Measurements from ENCODE around the gene C1orf52. TPM values are rescaled to one million over a fixed set of nuclear protein-coding genes. Genes with fewer than 3 reads are reported as not detected.

Gene C1orf52
- total and polyA plus RNA-seq, 9 of the 15 experiments (the other 6 are each of a cell fraction or from before 2014, with no cell fraction given): 17.0 to 38.5 (median 33.0) TPM

DNA sequence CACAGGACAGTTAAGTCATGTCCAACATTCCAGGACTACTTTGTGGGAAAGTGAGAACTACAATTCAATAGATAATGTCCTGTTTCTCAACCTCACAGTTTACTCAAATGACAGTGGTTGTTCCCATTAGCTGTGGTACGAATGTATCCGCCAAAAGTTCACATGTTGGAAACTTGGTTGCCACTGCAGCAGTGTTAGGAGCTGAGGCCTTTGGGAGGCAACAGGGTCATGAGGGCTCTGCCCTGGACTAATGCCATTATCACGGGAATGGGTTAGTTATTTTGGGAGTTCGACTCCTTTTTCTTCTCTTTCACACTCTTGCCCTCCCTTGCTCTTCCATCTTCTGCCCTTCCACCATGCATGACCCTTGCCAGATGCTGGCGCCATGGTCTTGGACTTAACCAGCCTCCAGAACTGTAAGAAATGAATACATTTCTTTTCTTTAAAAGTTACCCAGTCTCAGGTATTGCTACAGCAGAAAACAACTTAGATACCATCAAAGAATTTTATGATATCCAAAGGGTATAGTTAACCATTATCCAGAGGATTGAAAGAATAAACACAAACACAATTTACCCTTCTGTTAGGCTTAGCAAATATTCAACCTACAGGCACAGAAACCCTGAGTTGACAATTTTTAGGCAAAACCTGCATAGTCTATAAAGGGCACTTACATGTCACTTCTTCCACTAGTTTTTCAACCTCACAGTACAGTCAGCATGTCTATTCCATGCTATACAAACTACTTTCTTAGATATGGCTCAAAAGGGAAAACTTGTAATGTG lies 9.5 kb upstream of the C1orf52 start:
- in situ Hi-C loops (cut with MboI): no loop called here
- POLR2A ChIA-PET: interaction anchor here (1.3 to 1.6 kb wide), 2 partner anchors 9 to 10 kb away, joined by 4 to 6 read pairs; partner anchors contain the start of gene C1orf52
- TF ChIP-seq MAFG (tag; conservative IDR thresholded peaks at IDR 0.05) (peak; percentile 55), RBM15 (IDR thresholded peaks at IDR 0.05; ENCODE audit: insufficient read depth, low read length) (no peak), KDM5B (IDR thresholded peaks at IDR 0.05; ENCODE audit: insufficient replicate concordance, low read depth, low read length) (no peak), MAFK (IDR thresholded peaks at IDR 0.05; ENCODE audit: low read length) (peak; percentile 34; the same call in 1 of the 2 replicates), ZNF316 (IDR thresholded peaks at IDR 0.05) (peak; percentile 77), LARP7 (IDR thresholded peaks at IDR 0.05) (no peak), MYC (IDR thresholded peaks at IDR 0.05; ENCODE audit: low read depth, low read length) (no peak), MYC (CRISPR knock-in tag; IDR thresholded peaks at IDR 0.05; ENCODE audit: borderline replicate concordance, low read depth) (no peak), POLR3A (IDR thresholded peaks at IDR 0.05; ENCODE audit: borderline replicate concordance, extremely low read depth, insufficient read depth, insufficient read length) (no peak), C11orf30 (IDR thresholded peaks at IDR 0.05; ENCODE audit: low read depth) (peak; percentile 56; the same call in 1 of the 2 replicates), CC2D1A (IDR thresholded peaks at IDR 0.05) (no peak), RAD21 (CRISPR knock-in tag; conservative IDR thresholded peaks at IDR 0.05 in 1 of 2, IDR thresholded peaks at IDR 0.05 in 1 of 2) (no peak), ETS2 (tag; IDR thresholded peaks at IDR 0.05; ENCODE audit: borderline replicate concordance, poor library complexity, severe bottlenecking) (no peak)
- TF ChIP-seq, protein P1, sequence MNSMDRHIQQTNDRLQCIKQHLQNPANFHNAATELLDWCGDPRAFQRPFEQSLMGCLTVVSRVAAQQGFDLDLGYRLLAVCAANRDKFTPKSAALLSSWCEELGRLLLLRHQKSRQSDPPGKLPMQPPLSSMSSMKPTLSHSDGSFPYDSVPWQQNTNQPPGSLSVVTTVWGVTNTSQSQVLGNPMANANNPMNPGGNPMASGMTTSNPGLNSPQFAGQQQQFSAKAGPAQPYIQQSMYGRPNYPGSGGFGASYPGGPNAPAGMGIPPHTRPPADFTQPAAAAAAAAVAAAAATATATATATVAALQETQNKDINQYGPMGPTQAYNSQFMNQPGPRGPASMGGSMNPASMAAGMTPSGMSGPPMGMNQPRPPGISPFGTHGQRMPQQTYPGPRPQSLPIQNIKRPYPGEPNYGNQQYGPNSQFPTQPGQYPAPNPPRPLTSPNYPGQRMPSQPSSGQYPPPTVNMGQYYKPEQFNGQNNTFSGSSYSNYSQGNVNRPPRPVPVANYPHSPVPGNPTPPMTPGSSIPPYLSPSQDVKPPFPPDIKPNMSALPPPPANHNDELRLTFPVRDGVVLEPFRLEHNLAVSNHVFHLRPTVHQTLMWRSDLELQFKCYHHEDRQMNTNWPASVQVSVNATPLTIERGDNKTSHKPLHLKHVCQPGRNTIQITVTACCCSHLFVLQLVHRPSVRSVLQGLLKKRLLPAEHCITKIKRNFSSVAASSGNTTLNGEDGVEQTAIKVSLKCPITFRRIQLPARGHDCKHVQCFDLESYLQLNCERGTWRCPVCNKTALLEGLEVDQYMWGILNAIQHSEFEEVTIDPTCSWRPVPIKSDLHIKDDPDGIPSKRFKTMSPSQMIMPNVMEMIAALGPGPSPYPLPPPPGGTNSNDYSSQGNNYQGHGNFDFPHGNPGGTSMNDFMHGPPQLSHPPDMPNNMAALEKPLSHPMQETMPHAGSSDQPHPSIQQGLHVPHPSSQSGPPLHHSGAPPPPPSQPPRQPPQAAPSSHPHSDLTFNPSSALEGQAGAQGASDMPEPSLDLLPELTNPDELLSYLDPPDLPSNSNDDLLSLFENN (IDR thresholded peaks at IDR 0.05; ENCODE audit: low read depth in 2 of 2, low read length in 2 of 2): no peak
- TF ChIP-seq, protein P2, sequence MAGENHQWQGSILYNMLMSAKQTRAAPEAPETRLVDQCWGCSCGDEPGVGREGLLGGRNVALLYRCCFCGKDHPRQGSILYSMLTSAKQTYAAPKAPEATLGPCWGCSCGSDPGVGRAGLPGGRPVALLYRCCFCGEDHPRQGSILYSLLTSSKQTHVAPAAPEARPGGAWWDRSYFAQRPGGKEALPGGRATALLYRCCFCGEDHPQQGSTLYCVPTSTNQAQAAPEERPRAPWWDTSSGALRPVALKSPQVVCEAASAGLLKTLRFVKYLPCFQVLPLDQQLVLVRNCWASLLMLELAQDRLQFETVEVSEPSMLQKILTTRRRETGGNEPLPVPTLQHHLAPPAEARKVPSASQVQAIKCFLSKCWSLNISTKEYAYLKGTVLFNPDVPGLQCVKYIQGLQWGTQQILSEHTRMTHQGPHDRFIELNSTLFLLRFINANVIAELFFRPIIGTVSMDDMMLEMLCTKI (IDR thresholded peaks at IDR 0.05; ENCODE audit: partially characterized antibody): no peak
- TF ChIP-seq, protein P3, sequence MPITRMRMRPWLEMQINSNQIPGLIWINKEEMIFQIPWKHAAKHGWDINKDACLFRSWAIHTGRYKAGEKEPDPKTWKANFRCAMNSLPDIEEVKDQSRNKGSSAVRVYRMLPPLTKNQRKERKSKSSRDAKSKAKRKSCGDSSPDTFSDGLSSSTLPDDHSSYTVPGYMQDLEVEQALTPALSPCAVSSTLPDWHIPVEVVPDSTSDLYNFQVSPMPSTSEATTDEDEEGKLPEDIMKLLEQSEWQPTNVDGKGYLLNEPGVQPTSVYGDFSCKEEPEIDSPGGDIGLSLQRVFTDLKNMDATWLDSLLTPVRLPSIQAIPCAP (CRISPR knock-in tag; IDR thresholded peaks at IDR 0.05; ENCODE audit: borderline replicate concordance): no peak

More for the DNA sequence above, 9.5 kb upstream of the C1orf52 start:
- FAIRE-seq (no peak), DNase-seq (ENCODE audit: extremely low read depth in 1 of 4, low spot score in 3 of 4) (no peak), ATAC-seq (no peak)
- no peak overlapping the region for H3K4me3 ChIP-seq
- CTCF ChIA-PET (ENCODE audit: low intra/inter-chr PET ratio): no interaction called here
- peaks cover 79% of the 10 kb centered on the region for H3K36me3 ChIP-seq (ENCODE audit: control insufficient read depth, insufficient read depth, low read length)
- no peak overlapping the region for H3K27ac ChIP-seq (ENCODE audit: extremely low read depth, low read depth, low read length)
- H3K9me1 ChIP-seq (ENCODE audit: control insufficient read depth, insufficient read depth, low read length): no peaks in the 10 kb centered on the region
- WGBS (ENCODE audit: insufficient coverage, low coverage, missing lambda C conversion rate): 87% methylated on average over 5 of the region's 5 CpGs
- H3K9me3 ChIP-seq (replicated peaks; ENCODE audit: control insufficient read depth, insufficient read depth, low read depth, low read length): no peaks in the 10 kb centered on the region
- H3K27me3 ChIP-seq (ENCODE audit: control insufficient read depth in 2 of 2, insufficient read depth in 2 of 2, low read length in 2 of 2): no peaks in the 10 kb centered on the region
- no peak overlapping the region for H2AFZ ChIP-seq (ENCODE audit: low read depth, low read length)
- H3K4me1 ChIP-seq (replicated peaks in 1 of 2; ENCODE audit: control insufficient read depth in 2 of 2, insufficient read depth in 2 of 2, low read length in 2 of 2): no peaks in the 10 kb centered on the region; a peak in 1 of 5 replicates
- intact Hi-C loops (cut with micrococcal nuclease): no loop called here
- BruUV-seq (replicated peaks): no TSS peak
- H4K20me1 ChIP-seq (replicated peaks; ENCODE audit: control insufficient read depth, insufficient read depth, low read length): peaks cover 2% of the 10 kb centered on the region; the same call in 1 of the 2 replicates
- H3K9ac ChIP-seq (ENCODE audit: insufficient read depth in 1 of 2, low read depth in 2 of 2, low read length in 2 of 2): no peak overlapping the region
- peaks cover 23% of the 10 kb centered on the region for H3K79me2 ChIP-seq (ENCODE audit: control insufficient read depth, insufficient read depth, low read length)
- H3K4me2 ChIP-seq (ENCODE audit: insufficient read depth, low read length): no peak overlapping the region
